VCaP (cell line): ENCODE results near the gene KAT8.

Experiments used
- H3K27ac ChIP-seq: fragments of 450-650 bp; 2 replicates; pipeline ENCODE4 v1.5.1; 2017
- TF ChIP-seq, protein P1 (sequence below): fragments of 450-650 bp; conservative IDR thresholded peaks from 2 replicates; pipeline ENCODE4 v1.5.1; 2017; ENCODE audit warnings: mild to moderate bottlenecking, moderate library complexity

Gene KAT8

DNA sequence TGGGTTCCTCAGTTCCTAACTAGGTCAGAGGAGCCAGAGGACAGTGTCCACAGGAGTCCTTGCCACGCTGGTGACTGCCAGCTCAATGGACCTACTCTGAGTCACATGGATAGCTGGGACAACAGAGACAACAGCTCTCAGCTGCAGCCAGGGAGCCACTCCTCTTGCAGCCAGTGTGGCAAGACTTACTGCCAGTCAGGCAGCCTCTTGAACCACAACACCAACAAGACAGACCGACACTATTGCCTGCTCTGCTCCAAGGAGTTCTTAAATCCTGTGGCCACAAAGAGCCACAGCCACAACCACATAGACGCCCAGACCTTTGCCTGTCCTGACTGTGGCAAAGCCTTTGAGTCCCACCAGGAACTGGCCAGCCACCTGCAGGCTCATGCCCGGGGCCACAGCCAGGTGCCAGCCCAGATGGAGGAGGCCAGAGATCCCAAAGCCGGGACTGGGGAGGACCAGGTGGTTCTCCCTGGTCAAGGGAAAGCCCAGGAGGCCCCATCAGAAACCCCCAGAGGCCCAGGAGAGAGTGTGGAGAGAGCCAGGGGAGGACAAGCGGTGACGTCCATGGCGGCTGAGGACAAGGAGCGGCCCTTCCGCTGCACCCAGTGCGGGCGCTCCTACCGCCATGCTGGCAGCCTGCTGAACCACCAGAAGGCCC is 36.6 kb upstream of the KAT8 start:
- TF ChIP-seq, protein P1, sequence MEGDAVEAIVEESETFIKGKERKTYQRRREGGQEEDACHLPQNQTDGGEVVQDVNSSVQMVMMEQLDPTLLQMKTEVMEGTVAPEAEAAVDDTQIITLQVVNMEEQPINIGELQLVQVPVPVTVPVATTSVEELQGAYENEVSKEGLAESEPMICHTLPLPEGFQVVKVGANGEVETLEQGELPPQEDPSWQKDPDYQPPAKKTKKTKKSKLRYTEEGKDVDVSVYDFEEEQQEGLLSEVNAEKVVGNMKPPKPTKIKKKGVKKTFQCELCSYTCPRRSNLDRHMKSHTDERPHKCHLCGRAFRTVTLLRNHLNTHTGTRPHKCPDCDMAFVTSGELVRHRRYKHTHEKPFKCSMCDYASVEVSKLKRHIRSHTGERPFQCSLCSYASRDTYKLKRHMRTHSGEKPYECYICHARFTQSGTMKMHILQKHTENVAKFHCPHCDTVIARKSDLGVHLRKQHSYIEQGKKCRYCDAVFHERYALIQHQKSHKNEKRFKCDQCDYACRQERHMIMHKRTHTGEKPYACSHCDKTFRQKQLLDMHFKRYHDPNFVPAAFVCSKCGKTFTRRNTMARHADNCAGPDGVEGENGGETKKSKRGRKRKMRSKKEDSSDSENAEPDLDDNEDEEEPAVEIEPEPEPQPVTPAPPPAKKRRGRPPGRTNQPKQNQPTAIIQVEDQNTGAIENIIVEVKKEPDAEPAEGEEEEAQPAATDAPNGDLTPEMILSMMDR = no peak
- no peak overlapping the region for H3K27ac ChIP-seq

DNA sequence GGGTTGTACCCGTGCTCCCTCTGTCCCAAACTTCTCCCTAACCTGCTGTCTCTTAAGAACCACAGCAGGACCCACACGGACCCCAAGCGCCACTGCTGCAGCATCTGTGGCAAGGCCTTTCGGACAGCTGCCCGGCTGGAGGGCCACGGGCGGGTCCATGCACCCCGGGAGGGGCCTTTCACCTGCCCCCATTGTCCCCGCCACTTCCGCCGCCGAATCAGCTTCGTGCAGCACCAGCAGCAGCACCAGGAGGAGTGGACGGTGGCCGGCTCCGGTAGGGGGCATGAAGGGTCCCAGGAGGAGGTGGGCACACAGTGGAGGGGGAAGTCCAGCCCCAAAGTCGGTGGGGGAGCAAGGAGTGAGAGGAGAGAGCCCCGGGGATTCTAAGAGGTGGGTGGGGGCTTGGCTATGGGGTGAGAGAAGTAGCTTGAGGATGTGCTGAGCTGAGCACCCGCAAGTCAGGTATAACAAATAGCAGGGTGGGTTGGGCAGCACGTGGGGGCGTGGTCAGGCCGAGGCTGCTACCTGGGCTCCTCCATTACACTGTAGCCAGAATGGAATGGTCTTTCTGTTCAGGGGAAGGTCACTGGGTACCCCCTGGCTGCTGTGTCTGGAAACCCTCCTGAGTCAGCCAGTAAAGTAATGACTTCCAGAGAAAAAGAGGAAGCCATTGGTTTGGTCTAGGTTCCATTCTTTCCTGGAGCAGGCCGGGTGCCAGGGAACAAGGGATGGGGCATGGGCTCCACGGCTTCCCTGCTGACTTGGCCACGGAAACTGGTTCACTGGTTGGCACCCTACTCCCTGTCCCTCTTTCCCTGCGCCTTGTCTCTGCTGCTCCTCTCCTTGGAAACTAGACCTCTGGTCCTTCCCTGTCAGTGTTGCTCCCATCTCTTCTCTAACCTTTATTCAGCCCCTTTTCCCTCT is 35.8 kb upstream of the KAT8 start:
- no peak overlapping the region for H3K27ac ChIP-seq
- TF ChIP-seq, protein P1 = no peak

DNA sequence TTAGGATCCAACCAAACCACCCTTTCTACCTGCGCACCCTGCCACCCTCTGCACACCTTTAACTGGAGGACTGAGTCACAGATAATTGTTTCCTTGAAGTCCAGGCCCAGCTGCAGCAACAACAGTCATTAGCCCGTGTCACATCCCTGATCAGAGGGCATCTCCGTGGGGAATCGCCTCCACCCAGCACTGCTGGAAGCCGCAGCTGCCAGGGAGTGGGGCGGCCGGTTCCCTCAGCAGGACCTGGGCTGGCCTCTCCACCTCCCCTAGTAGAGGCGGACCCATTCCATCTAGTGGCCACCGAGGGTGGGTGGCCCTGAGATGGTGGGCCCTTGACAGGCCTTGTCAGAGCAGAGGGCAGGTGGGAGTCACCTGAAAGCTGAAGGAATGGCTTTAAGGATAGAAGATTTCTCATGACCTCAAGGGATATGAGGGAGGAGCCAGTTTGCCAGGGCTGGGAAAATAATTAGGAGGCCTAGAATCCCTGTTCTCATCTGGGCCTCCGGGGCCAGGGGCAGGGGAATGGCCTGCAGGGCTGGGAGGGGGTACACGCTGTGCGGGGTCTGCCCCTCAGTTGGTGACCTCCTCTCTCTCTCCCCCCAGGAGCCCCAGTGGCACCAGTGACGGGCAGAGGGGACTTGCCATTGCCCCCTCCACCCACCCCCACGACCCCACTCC is 35.0 kb upstream of the KAT8 start:
- TF ChIP-seq, protein P1 = no peak
- no peak overlapping the region for H3K27ac ChIP-seq

DNA sequence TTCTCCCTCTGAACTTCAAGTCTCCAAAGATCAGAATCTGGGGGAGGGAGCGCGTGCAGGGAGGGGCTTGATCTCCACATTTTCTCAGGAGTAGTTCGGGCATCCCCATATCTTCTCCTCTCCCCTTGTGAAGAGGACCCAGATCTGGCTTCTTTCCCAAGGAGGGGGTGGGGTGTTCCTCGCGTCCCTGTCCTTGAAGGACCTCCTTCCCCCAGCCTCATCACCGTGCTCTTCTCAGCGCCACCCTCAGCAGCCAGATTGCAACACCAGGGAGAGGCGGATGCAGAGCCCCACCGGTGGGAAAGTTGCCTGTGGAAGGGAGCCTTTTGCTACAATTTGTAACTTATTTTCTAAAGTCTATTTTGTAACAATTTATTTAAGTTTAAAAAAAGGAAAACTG is 34.4 kb upstream of the KAT8 start:
- no peak overlapping the region for H3K27ac ChIP-seq
- TF ChIP-seq, protein P1 = no peak

DNA sequence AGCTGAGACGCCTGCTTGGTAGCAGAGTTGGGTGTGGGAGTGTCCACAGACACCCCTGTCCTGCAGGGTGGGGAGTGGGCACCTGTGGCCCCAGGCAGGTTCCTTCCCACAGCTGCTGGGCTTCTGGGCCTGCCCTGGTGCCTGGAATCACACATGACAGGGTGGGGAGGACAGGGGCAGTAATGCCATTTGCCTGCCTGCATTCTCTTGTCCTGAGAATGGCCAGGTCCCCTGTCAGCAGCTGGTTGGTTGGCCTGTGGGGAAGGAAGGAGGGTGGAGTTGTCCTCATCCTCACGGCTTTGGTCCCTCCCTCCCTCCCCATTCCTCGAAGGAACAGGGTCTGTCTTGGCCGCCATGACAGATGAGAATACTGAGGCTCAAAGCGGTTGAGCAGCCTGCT is 33.9 kb upstream of the KAT8 start:
- no peak overlapping the region for H3K27ac ChIP-seq
- TF ChIP-seq, protein P1 = no peak

DNA sequence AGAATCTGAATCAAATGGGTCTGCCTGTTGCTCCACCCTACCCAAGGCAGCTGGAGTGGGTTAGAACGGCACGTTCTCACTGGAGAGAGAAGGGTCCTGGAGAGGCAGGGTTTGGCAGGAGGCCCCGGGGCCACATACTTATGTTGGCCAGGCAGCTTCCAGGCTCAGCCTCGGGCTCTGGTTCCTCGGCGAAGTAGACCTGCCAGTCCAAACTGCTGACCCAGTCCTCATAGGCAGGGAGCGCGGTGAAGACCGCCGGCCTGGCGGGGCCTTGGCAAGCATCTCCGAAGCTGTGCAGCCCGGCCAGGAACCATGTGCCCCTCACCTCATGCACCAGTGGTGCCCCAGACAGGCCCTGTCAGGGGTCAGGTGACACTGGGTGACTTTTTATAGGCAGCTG is 33.5 kb upstream of the KAT8 start:
- TF ChIP-seq, protein P1 = no peak
- no peak overlapping the region for H3K27ac ChIP-seq
